HG02798 (cell line): ENCODE measurements around the gene C1orf159.
"Not testable (repeated sequence)": the region's sequence is repeated elsewhere in the genome, so short reads cannot be mapped to it uniquely, and the experiment has no call there.

Experiments used
- ATAC-seq: cut with Tn5 transposase; IDR thresholded peaks from one replicate; pipeline ENCODE4 v1.9.1; 2021; ENCODE audit warnings: mild to moderate bottlenecking; ENCODE audit not compliant: unreplicated experiment, poor library complexity

The C1orf159 gene

DNA sequence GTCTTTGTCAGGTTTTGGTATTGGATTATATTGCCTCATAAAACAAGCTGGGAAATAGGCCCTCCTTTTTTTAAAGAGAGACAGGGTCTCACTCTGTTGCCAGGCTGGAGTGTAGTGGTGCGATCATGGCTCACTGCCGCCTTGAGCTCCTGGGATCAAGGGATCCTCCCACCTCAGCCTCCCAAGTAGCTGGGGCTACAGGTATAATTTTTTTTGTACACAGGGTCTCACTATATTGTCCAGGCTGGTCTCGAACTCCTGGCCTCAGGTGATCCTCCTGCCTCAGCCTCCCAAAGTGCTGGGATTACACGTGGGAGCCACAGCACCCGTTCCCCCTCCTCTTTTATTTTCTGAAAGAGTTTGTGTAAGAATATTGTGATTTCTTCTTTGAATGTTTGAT lies 19.8 kb downstream of the C1orf159 start:
- ATAC-seq, result not testable (repeated sequence)

DNA sequence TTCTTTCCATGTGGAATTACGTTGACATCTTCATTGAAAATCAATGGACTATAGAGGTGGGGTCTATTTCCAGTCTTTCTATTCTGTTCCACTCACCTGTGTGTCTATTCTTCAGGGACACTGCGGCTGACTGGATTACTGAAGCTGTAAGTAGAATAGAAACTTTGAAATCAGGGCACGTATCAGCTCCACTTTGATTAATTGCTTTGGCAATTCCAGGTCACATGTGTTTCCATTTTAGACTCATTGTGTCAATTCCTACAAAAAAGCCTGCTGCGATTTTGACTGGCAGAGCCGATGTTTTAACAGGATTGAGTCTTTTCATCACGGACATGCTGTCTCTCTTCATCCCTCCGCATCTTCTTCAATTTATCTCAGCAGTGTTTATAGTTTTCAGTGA lies 20.9 kb downstream of the C1orf159 start:
- ATAC-seq, result no peak

DNA sequence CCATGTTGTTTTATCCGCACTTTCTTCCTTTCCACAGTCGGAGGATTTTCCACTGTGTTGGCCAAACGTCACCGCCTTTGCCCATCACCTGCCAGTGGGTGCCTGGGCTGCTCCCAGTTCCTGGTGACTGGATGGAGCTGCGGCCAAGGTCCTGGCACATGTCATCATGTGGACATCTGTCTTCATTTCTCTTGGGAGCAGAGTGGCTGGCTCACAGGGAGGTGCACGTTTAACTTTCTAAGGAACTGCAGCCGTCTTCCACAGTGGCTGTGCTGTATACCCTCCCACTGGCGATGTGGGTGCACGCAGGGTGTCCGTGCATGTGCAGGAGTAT lies 22.3 kb downstream of the C1orf159 start:
- ATAC-seq, result no peak

DNA sequence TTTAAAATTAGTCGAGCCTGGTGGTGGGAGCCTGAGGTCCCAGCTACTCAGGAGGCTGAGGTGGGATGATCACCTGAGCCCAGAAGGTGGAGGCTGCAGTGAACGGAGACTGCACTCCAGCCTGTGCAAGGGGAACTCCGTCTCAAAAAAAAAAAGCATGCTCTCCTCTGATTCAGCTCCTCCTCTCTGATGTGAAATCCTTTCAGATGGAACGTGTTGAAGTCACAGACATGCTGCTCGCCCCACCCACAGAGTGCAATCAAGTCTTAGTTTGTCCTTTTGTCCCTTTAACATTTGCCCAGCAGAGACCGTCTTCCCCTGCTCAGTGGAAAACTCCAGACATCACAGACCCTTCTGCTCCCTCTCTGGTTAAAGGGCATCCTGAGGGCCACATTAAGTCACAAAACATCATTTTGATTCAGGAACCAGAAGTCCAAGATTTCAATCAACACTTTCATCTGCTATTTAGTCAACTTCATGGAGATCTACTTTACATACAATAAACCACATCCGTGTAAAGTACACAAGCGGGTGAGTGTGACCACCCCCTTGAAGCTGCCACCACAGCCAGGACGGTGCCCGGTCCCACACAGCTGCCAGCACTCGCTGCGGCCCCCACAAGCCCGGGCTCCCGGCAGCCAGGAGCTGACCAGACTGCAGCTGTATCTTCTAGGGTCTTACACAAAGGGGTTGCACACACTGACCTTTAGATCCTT lies 22.8 kb downstream of the C1orf159 start:
- ATAC-seq, result no peak

DNA sequence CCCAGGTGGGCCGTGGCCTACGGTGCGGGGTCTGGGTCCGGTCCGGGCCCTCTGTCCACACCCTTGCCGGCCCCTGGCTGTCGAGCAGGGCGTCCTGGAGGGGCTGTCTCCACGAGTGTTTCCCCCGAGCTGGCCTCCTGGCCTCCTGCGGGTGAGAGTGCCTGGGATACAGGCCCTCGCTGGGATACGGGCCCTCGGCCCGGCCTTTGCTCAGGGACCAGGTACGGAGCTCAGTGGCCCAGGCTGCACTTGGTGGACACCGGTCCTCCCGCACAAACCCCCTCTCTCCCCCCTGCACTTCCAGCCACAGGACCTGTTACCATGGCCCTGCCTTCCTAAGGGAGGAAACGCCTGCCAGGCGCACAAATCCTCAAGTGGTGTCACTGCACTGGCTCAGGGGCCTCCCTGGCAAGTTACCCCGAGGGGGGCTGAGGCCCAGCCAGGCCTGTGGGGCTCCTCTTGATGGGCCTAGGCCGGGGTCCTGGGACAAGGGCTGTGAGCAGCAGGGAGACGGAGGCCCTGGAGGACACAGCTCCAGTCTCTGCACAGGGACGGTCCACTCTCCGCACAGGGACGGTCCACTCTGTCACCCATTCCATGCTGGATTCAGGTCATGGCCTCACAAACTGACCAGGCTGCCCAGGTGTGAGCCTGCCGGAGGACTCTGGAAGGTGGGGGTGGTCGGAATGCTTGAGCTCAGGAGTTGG lies 23.6 kb downstream of the C1orf159 start:
- ATAC-seq, result no peak

DNA sequence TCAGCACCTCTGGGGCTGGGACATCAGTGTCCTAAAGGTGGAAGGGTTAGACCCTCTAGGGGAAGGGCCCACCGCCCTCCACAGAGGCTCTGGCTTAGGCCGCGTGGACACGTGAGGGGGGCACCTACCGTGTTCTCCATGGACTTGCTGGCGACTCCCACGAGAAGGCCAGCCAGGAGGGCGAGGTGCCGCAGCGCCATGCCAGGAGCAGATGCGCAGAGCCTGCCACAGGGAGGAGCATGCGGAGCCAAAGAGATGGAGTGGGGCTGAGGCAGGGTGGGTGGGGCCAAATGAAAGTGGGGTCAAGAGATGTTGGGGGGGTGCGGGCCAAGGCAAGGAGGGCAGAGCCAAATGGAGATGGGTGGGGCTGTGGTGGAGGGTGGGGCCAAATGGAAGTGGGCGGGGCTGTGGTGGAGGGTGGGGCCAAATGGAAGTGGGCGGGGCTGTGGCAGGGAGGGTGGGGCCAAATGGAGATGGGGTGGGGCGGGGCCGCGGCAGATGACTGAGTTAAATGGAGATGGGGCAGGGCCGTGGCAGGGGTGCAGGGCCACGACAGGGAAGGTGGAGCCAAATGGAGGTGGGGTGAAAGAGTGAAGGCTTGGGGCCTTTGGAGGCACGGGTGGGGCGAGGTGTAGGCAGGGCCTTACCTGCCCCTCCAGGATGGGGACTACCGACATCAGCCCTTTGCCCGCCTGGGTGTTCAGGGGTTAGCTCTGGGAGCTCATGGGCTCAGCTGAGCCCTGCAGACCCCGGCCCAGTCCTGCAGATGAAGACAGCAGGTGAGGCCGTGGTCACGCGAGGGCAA lies 24.3 kb downstream of the C1orf159 start:
- ATAC-seq, result no peak

DNA sequence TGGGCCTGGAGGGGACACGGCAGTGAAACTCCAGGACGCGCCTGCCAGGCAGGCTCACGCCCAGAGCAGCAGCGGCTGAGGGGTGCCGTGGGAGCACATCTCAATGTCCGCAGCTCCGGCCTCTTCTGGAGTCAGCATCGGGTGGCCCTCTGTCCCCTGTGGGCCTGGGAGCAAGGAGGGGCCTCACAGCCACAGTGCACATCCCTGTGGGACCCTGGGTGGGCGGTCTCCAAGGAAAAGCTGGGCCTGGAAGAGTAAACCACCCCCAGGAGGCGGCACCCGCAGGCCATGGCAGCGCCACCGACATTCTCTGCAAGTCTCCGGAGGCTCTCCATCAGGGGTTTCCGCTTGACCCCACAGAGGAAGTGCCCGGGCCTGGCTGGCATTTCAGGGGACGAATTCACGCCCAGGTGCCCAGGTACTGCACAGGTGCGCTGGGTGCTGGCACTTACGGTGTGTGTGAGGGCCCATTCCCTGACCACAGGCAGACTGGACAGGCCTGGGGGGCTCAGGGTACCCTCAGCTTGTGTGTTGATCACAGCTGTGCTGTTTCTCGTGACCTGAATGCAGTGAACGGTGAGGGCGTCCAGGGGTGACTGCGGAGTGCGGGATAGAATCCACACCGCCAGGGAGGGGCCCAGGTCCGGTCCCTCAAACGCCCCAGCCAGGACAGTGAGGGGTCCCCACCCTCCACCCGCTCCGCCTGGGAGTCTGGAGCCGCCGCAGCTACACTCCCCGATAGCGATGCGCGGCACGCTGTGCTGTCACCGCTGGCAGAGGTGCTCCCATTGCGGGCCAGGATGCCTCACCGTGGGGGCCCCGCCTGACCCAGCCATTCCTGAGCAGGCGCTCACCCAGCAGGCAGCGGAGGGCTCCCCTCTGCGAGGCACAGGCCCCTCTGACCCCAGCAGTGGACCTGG lies 25.2 kb downstream of the C1orf159 start:
- no peak for ATAC-seq

DNA sequence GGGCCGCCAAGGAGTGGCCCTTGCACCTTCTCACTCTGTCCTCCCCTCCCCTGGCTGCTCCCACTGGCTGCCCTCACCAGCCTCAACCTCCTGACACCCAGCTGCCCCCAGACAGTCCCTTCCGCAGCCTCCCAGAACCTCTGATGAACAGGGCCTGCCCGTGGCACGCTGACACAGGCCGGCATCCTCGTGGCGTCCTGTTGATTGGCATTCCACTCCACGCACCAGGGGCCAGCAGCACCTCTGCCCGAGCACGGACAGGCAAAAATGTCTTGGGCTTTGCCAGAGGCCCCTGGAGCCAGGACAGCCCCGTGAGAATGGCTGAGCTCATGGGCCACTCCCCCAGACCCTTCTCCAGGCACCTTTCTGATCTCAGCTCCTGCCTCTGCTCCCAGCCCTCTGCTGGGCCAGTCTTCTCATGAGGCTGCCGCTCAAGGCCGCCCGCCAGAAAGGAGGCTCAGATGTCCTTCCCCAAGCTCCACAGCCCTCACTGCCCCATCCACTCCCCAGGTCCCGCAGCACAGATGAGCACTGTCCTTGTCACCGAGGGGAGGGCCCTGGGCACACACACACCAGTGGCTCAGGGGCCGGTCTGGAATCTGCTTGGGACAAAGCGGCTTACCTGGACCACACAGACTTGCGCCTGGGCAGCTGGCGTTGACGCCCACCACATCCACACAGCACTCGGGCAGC lies 26.0 kb downstream of the C1orf159 start:
- ATAC-seq, result no peak

DNA sequence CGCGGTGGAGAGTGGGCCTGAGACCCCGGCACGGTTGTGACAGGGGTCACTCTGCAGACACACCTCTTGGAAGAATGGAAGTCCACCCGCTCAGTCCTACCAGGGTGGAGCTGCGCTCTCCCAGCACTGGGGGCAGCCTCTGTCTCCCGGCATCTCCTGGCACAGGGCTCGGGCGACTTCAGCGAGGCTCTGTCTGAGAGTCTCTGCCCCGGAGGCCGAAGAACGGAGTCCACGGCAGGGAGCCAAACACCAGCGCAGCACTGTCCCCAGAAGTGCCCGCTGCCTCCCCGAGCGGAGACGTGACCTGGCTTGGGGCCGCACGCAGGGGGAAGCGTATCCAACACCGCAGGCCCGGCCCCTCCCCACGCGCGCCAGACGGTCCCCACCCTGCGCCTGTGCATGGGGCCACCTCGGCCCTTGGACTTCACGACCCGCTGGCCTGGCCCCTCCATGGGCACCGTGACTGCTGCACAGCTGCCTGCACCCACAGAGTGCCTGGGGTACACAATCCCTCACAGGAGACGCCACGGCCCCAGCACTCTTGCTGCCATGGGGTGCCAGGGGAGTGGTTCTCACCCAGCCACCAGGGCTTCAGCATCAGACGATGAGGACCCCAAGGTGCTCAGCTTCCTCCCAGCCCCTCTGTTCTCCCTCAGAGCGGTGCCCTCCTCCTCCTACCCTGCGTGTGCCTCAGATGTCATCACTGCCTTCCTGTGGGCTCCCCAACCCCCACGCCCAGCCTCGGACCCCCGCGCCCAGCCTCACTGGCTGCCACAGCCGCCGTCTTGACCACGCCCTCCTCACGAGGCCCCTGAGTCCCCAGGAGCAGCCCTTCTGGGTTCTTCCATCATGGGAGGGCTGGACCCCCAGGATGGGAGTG lies 26.8 kb downstream of the C1orf159 start:
- ATAC-seq, result no peak

DNA sequence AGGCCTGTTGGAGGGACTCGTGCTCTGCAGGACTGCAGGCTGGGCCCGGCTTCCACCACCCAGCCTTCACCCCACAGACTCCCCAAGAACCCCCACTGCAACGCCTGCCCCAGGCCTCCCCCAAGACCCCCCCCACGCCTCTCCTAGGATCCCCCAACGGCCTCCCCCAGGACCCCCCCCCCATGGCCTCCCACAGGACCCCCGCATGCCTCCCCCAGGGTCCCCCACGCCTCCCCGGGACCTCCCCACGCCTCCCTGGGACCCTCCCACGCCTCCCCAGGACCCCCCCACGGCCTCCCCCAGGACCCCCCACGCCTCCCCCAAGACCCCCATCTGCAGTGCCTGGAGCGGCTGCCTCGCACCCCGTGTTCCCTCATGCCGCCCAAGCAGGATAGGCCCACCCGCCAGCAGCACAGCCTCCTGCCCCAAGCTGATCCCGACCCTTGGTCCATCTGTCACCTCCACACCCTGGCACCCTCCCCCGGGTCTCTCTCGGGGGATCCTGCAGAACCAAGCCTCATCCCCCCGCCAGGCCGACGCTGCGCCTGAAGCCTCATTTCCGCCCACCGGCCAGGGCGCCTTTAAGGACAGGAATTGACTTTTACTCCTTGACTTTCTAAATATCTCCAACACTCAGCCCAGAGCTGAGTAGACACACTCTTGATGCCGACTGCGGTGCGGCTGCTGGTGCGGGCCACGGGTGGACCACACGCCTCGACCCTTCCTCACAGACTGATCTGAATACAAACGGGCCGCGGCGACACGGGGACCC lies 27.7 kb downstream of the C1orf159 start:
- ATAC-seq, result no peak

DNA sequence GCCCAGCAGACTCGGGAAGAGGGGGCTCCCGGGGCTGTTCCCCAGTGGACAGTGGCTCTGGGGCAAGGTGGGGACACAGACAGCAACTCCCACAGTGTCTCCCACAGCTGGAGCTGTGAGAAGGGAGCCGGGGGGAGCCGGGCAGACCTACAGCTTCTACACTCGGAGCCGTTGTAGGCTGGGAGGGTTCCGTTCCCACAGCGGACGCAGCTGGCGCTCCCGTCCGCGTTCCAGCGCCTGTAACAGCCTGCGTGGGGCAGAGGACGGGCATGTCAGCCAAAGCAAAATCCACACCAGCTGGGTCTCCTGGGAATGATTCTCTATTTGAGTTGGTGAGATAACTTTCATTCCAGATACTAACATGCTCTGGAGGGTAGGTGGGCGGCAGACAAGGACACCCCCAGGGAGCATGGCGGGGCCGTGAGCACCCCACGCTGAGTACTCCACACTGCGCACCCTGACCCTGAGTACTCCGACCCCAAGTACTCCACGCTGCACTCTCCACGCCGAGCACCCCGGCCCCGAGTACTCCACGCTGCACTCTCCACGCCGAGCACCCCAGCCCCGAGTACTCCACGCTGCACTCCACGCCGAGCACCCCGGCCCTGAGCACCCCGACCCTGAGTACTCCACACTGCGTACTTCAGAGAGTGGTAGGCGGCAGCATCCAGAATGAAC lies 28.4 kb downstream of the C1orf159 start:
- ATAC-seq, result no peak

DNA sequence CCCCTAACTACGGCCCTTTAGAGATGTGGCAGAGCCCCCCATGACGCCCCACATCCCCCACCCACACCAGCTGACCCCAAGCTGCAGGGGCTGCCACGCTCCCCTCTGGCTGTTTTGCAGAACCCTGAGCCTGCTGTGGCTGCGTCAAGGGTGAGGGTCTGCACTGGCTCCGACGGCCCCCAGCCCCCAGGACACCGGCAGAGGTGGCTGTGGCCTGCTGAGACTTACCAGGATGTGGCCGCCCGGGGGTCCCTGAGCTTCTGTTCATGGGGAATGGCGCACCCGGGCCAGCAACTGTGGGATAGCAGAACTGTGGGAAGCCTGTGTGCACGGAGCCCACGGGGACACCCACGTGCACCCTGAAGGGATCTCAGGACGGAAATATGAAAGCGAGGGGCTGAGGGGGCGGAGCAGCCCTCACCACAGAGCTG lies 29.0 kb downstream of the C1orf159 start:
- no peak for ATAC-seq

DNA sequence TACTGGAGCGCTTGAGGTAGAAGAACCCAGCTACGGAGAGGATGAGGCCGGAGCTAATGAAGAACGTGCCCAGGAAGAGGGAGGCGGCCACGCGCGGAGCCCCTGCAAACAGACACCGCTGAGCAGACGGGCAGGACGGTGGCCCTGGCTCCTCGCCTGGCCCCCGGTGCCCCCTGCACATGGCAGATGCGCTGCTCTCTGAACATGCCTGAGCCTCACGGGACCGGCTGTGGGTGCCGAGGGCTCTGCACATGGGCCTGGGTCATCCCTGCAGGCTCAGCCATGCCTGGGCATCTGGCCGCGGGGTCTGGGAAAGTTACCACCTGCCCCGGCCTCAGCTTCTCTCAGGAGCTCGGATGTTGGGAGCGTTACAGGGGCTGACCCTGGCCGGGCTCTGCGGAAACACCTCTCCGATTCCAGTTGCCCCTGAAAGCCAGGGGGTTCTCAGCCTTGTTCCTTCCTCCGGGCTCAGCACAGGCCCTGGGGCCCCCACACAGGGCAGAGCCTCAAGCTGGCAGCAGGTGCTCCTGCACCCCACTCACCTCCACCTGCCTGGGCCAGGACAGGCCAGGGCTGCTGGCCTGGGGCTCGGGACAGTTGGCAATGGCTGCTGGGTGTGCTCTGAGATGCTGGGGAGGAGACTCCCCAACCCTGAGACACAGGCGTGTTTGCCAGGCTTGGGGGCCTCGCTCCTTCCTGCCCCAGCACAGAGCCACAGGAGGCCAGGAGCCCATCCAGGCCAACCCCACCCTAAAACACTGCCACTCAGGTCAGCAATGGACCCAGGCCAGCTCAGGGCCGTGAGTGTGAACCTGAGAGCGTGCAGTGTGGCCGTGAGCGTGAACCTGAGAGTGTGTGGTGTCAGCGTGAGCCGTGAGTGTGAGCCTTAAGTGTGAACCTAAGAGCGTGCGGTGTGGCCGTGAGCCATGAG lies 29.7 kb downstream of the C1orf159 start:
- no peak for ATAC-seq

DNA sequence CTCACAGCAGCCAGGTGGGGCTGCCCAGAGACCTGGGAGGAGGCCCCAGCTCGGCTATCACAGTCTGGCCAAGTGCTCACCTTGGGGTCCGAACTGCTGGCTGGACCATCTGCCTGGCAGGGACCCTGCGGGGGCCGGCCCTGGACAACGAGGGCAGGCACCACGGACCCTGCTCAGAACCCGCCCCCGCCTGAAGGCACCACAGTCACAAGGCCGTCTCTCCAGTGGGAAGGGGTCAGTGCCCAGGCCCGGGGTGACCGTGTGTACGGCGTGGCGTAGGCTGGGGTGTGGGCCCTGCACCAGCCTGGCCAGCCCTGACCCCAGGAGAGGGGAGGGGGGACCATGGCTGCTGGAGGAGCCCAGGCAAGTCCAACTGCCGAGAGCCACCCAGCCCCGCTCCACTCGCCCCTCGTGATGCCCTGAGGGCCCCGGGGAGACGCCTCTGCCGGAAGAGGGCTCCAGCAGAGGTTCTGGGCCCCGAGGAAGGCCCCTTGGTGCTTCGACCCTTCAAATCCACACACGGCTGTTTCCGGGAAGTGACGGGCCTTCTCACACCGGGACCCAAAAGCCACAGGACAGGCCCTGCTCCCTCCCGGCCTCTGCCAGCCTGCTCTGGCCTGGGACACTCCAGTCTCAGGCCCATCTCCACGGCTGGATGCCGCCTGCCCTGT lies 30.6 kb downstream of the C1orf159 start:
- no peak for ATAC-seq

DNA sequence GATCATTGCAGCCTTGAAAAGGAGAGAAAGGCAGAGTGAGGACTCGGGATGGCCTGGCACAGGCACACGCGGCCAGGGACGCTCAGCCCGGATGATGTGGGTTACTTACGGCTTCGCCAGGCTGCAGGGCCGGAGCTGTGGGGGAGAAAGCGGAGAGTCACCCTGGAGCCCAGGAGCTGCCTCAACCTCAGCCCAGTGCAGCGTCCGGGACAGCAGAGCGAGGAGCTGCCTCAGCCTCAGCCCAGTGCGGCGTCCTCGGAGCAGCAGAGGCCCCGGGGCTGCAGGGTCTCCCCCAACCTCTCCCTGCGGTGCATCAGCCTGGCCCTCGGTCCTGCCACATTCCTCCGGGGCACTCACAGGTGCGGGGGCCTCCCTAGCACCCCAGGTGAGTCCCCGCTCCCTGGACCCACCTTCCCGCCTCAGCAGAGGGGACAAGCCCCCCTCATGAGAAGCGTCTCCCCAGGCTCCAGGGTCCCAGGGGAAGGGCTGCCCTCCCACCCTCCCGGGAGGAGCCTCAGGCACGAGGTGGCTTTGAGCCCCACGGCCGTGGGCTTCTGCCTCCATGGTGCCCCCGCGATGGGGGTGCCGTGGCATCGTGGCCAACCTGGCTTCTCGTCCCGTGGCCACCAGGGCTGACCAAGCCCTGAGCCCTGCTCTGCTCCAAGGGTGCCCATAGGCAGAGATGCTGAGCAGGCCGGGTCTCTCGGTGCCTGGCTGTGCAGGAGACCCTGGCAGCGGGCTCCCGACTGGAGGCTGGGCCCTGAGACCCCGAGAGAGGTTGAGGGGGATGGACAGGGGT lies 31.3 kb downstream of the C1orf159 start:
- ATAC-seq, result no peak
